GM19043 (cell line): Measurements from ENCODE around the gene XPR1.

Source experiments
- ATAC-seq: cut with Tn5 transposase; IDR thresholded peaks from one replicate; pipeline ENCODE4 v1.9.1; 2021; ENCODE audit warnings: low read depth; ENCODE audit not compliant: unreplicated experiment

Gene XPR1

GRCh38 chr1:180924939-180925338 is 293.1 kb downstream of the XPR1 start:
- no peak for ATAC-seq

- no peak for ATAC-seq
Observed at GRCh38 chr1:180925471-180926051, 293.7 kb downstream of the XPR1 start.

- no peak for ATAC-seq
Observed at GRCh38 chr1:180926164-180926981, 294.6 kb downstream of the XPR1 start.

- ATAC-seq: no peak
Observed at GRCh38 chr1:180927348-180927747, 295.5 kb downstream of the XPR1 start.

GRCh38 chr1:180927841-180928240 is 296.0 kb downstream of the XPR1 start:
- ATAC-seq: no peak

GRCh38 chr1:180928331-180929230 is 296.8 kb downstream of the XPR1 start:
- ATAC-seq: no peak

- no peak for ATAC-seq
Observed at GRCh38 chr1:180929389-180929788, 297.6 kb downstream of the XPR1 start.

GRCh38 chr1:180930687-180931086 is 298.9 kb downstream of the XPR1 start:
- no peak for ATAC-seq

- no peak for ATAC-seq
Observed at GRCh38 chr1:180931529-180931928, 299.7 kb downstream of the XPR1 start.

- ATAC-seq: no peak
Observed at GRCh38 chr1:180932378-180932777, 300.6 kb downstream of the XPR1 start.

GRCh38 chr1:180933141-180933540 is 301.3 kb downstream of the XPR1 start:
- ATAC-seq: no peak

GRCh38 chr1:180934563-180934962 is 302.7 kb downstream of the XPR1 start:
- no peak for ATAC-seq

- ATAC-seq: peak; percentile 68
Observed at GRCh38 chr1:180935326-180936109, 303.7 kb downstream of the XPR1 start.

GRCh38 chr1:180936110-180937011 is 304.5 kb downstream of the XPR1 start:
- no peak for ATAC-seq

GRCh38 chr1:180937012-180937372 is 305.2 kb downstream of the XPR1 start:
- no peak for ATAC-seq

GRCh38 chr1:180937624-180938225 is 305.9 kb downstream of the XPR1 start:
- ATAC-seq: no peak

GRCh38 chr1:180939073-180939710 is 307.4 kb downstream of the XPR1 start:
- no peak for ATAC-seq

GRCh38 chr1:180939711-180940103 is 307.9 kb downstream of the XPR1 start:
- no peak for ATAC-seq
